A549 (cell line): ENCODE measurements around the gene PSPH. TPM values are rescaled to one million over a fixed set of nuclear protein-coding genes. Genes with fewer than 3 reads are reported as not detected.

ENCODE experiments used
- ATAC-seq, 2 experiments: fragments of 200-7000 bp in 1 of 2; fragments of >200 bp in 1 of 2; cut with Nextera tagmentation in 1 of 2; cut with Tn5 transposase in 1 of 2; 3 replicates each; pipeline versions ENCODE4 v1.8.0 to v1.9.1; 2018 to 2020; ENCODE audit warnings: mild to moderate bottlenecking in 1 of 2, moderate library complexity in 1 of 2
- CTCF ChIA-PET: fragments of 300-600 bp; sonication (Branson Sonifier 250); formaldehyde crosslinking; extraction: SDS; loops from one replicate; lab custom pipeline; 2021; ENCODE audit warnings: antibody characterized with exemption, inconsistent platforms; lab: Yijun Ruan, JAX
- POLR2A ChIA-PET: fragments of 350-600 bp; formaldehyde crosslinking; extraction: SDS; loops from one replicate; lab custom pipeline; 2021; ENCODE audit warnings: antibody characterized with exemption, inconsistent platforms; lab: Yijun Ruan, JAX
- DNase-seq, 2 experiments: peaks; one replicate each; pipeline versions ENCODE4 v3.0.0 to v3.0.0-alpha.2; 2011 to 2016; ENCODE audit warnings: low read depth in 1 of 2, low spot score in 1 of 2
- FAIRE-seq: peaks from 2 replicates; lab custom pipeline; 2011; peaks lifted over from hg19 to GRCh38; lab: Jason Lieb, UNC
- H3K27ac ChIP-seq, 2 experiments: fragments of >200 bp; sonication (Bioruptor Twin); formaldehyde crosslinking; 3 replicates each; pipeline ENCODE4 v1.5.1; 2016 to 2017
- H3K4me1 ChIP-seq: fragments of >200 bp; sonication (Bioruptor Twin); formaldehyde crosslinking; 3 replicates; pipeline ENCODE4 v1.6.1; 2016
- H3K4me2 ChIP-seq: fragments of >200 bp; sonication (Bioruptor Twin); formaldehyde crosslinking; 3 replicates; pipeline ENCODE4 v1.6.1; 2016
- H3K4me3 ChIP-seq: fragments of >200 bp; sonication (Bioruptor Twin); formaldehyde crosslinking; 3 replicates; pipeline ENCODE4 v1.5.1; 2016
- H3K9me3 ChIP-seq: fragments of >200 bp; sonication (Bioruptor Twin); formaldehyde crosslinking; 3 replicates; pipeline ENCODE4 v1.6.1; 2016
- ATOH8 ChIP-seq: fragments of 250-450 bp; sonication (Bioruptor Pico); IDR thresholded peaks from 2 replicates; pipeline ENCODE4 v1.5.0; 2020; ENCODE audit warnings: low read depth, mild to moderate bottlenecking, moderate library complexity
- BHLHE40 ChIP-seq: IDR thresholded peaks from 2 replicates; pipeline ENCODE4 v1.6.1; 2012; ENCODE audit warnings: low read depth, low read length, inconsistent platforms
- CBX2 ChIP-seq: fragments of 200-600 bp; sonication (generic); IDR thresholded peaks from 2 replicates; pipeline ENCODE4 v1.6.1; 2016; ENCODE audit warnings: low read depth, mild to moderate bottlenecking, borderline replicate concordance
- CBX8 ChIP-seq: fragments of 200-600 bp; sonication (generic); IDR thresholded peaks from 2 replicates; pipeline ENCODE4 v1.6.1; 2016
- ELK1 ChIP-seq: fragments of 150-350 bp; IDR thresholded peaks from 2 replicates; pipeline ENCODE4 v1.6.1; 2014; ENCODE audit warnings: low read depth, mild to moderate bottlenecking, low read length
- GATA3 ChIP-seq: IDR thresholded peaks from 2 replicates; pipeline ENCODE4 v1.6.1; 2012; ENCODE audit warnings: borderline replicate concordance
- HDAC2 ChIP-seq: fragments of 200-600 bp; sonication (generic); IDR thresholded peaks from 2 replicates; pipeline ENCODE4 v1.6.1; 2016
- HOXA7 ChIP-seq: fragments of 250-450 bp; sonication (Bioruptor Pico); IDR thresholded peaks from 2 replicates; pipeline ENCODE4 v1.5.0; 2020; ENCODE audit warnings: mild to moderate bottlenecking, moderate library complexity
- JUN ChIP-seq, 2 experiments: fragments of >200 bp; sonication (Bioruptor Twin); formaldehyde crosslinking; IDR thresholded peaks; 2 replicates in 1 of 2; 3 replicates in 1 of 2; pipeline ENCODE4 v1.6.1; 2016 to 2017
- KDM1A ChIP-seq: fragments of 200-600 bp; sonication (generic); IDR thresholded peaks from 2 replicates; pipeline ENCODE4 v1.6.1; 2016; ENCODE audit warnings: low read depth, mild to moderate bottlenecking
- MAFK ChIP-seq: fragments of 450-650 bp; IDR thresholded peaks from 2 replicates; pipeline ENCODE4 v1.6.1; 2014; ENCODE audit not compliant: partially characterized antibody
- SMC3 ChIP-seq: fragments of >200 bp; sonication (Bioruptor Twin); formaldehyde crosslinking; IDR thresholded peaks from 3 replicates; pipeline ENCODE4 v1.6.1; 2018; ENCODE audit warnings: inconsistent platforms
- SREBF2 ChIP-seq: fragments of 450-650 bp; IDR thresholded peaks from 2 replicates; pipeline ENCODE4 v1.6.1; 2014; ENCODE audit warnings: mild to moderate bottlenecking, moderate library complexity
- TFCP2L1 ChIP-seq: fragments of 250-450 bp; sonication (Bioruptor Pico); IDR thresholded peaks from 2 replicates; pipeline ENCODE4 v1.5.0; 2021; ENCODE audit warnings: mild to moderate bottlenecking
- TP53 ChIP-seq: fragments of 250-450 bp; sonication (Bioruptor Pico); IDR thresholded peaks from 2 replicates; pipeline ENCODE4 v1.5.0; 2021; ENCODE audit warnings: mild to moderate bottlenecking, moderate library complexity
- USF2 ChIP-seq: fragments of 450-650 bp; IDR thresholded peaks from 2 replicates; pipeline ENCODE4 v1.6.1; 2014; ENCODE audit warnings: antibody characterized with exemption
- ZSCAN20 ChIP-seq: fragments of 250-450 bp; sonication (Bioruptor Pico); IDR thresholded peaks from 2 replicates; pipeline ENCODE4 v1.8.0; 2022; ENCODE audit warnings: mild to moderate bottlenecking, moderate library complexity
- WGBS: methylation state at CpG from one replicate; pipeline ENCODE4 v1.1.6; 2017; ENCODE audit errors: missing lambda C conversion rate; 5-methylcytosine and 5-hydroxymethylcytosine counted together
- polyA plus RNA-seq, 4 experiments: library from polyadenylated mRNA; depleted of rRNA in 3 of 4; stranded (reverse); fragments of >200 nt; fragmentation: RNase III in 1 of 4; extraction: RNeasy Plus Mini Kit Qiagen cat#74134 plus additional on column Dnase treatment in 1 of 4; gene quantifications; 2 replicates in 3 of 4; 3 replicates in 1 of 4; pipeline ENCODE4 v1.2.3, GENCODE V29; 2011 to 2017
- TF ChIP-seq, protein P1 (sequence below): fragments of >200 bp; sonication (Bioruptor Twin); formaldehyde crosslinking; IDR thresholded peaks from 3 replicates; pipeline ENCODE4 v1.5.1; 2016
- TF ChIP-seq, protein P2 (sequence below): fragments of 250-450 bp; sonication (Bioruptor Pico); IDR thresholded peaks from 2 replicates; pipeline ENCODE4 v1.5.0; 2021; ENCODE audit warnings: mild to moderate bottlenecking, moderate library complexity, borderline replicate concordance

Gene PSPH
- polyA plus RNA-seq, 2 of the 4 experiments (the other 2 are of a cell fraction) = 60.9 to 64.7 TPM

- TF ChIP-seq, protein P1, sequence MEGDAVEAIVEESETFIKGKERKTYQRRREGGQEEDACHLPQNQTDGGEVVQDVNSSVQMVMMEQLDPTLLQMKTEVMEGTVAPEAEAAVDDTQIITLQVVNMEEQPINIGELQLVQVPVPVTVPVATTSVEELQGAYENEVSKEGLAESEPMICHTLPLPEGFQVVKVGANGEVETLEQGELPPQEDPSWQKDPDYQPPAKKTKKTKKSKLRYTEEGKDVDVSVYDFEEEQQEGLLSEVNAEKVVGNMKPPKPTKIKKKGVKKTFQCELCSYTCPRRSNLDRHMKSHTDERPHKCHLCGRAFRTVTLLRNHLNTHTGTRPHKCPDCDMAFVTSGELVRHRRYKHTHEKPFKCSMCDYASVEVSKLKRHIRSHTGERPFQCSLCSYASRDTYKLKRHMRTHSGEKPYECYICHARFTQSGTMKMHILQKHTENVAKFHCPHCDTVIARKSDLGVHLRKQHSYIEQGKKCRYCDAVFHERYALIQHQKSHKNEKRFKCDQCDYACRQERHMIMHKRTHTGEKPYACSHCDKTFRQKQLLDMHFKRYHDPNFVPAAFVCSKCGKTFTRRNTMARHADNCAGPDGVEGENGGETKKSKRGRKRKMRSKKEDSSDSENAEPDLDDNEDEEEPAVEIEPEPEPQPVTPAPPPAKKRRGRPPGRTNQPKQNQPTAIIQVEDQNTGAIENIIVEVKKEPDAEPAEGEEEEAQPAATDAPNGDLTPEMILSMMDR = no peak
- TF ChIP-seq HOXA7 (CRISPR knock-in tag) (no peak), ELK1 (no peak), BHLHE40 (no peak), CBX2 (no peak), TFCP2L1 (CRISPR knock-in tag) (no peak), KDM1A (no peak), ATOH8 (no peak), JUN (IDR thresholded peaks at IDR 0.05) (no peak), CBX8 (no peak), ZSCAN20 (CRISPR knock-in tag) (no peak), SMC3 (no peak), GATA3 (no peak), SREBF2 (no peak), USF2 (no peak), TP53 (CRISPR knock-in tag) (no peak)
- TF ChIP-seq, protein P2, sequence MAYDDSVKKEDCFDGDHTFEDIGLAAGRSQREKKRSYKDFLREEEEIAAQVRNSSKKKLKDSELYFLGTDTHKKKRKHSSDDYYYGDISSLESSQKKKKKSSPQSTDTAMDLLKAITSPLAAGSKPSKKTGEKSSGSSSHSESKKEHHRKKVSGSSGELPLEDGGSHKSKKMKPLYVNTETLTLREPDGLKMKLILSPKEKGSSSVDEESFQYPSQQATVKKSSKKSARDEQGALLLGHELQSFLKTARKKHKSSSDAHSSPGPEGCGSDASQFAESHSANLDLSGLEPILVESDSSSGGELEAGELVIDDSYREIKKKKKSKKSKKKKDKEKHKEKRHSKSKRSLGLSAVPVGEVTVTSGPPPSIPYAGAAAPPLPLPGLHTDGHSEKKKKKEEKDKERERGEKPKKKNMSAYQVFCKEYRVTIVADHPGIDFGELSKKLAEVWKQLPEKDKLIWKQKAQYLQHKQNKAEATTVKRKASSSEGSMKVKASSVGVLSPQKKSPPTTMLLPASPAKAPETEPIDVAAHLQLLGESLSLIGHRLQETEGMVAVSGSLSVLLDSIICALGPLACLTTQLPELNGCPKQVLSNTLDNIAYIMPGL (CRISPR knock-in tag) = no peak
- Histone ChIP-seq H3K4me1 (no peaks in the 10 kb centered on the region), H3K9me3 (no peaks in the 10 kb centered on the region), H3K4me2 (no peak overlapping the region), H3K4me3 (no peak overlapping the region), H3K27ac (no peak overlapping the region)
- ChIA-PET CTCF (interaction anchor here (1.5 kb wide), 1 partner anchor 19 kb away, joined by 5 read pairs; the partner anchor contains the start of gene NIPSNAP2), POLR2A (no interaction called here)
- DNase-seq = no peak
- WGBS = 86% methylated on average over 3 of the region's 3 CpGs
- no peak for FAIRE-seq
- ATAC-seq = no peak
Observed at GRCh38 chr7:55983537-55983936, 67.7 kb downstream of the PSPH start.

DNA sequence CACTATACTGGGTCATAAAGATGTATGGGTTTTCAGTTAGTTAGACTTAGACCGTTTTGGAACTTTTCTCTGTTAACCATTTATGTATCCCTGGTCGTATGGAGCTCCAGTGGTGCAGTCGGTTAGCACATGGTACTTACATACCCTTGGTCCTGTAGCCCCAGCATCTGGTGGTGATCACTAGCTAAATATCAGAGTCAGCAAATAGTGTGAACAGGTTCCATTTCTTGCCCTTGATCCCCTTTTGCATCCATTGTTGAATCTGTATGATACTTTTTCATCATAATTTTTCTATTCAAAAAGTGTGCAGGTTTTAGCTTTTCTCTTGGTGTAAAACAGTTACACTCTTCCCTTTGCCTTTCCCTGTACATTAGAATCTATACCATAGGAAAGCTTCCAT, 71.0 kb downstream of the PSPH start:
- FAIRE-seq (no peak), DNase-seq (no peak), ATAC-seq (no peak)
- Histone ChIP-seq H3K9me3 (no peaks in the 10 kb centered on the region), H3K4me2 (no peak overlapping the region), H3K4me3 (no peak overlapping the region), H3K27ac (no peak overlapping the region), H3K4me1 (peaks cover 7% of the 10 kb centered on the region; the same call in 2 of the 3 replicates)
- TF ChIP-seq MAFK (peak; percentile 53), HDAC2 (no peak)
- ChIA-PET CTCF (interaction anchor here (0.6 to 1.3 kb wide), 2 partner anchors 9 to 16 kb away, joined by 3 to 7 read pairs; partner anchors contain the start of gene NIPSNAP2), POLR2A (interaction anchor here (0.6 kb wide), 1 partner anchor 49 kb away, joined by 5 read pairs; no protein-coding TSS in a partner anchor)
- WGBS = 87% methylated on average over 3 of the region's 3 CpGs
